ENCODE data around the gene PAPLN.

DNA sequence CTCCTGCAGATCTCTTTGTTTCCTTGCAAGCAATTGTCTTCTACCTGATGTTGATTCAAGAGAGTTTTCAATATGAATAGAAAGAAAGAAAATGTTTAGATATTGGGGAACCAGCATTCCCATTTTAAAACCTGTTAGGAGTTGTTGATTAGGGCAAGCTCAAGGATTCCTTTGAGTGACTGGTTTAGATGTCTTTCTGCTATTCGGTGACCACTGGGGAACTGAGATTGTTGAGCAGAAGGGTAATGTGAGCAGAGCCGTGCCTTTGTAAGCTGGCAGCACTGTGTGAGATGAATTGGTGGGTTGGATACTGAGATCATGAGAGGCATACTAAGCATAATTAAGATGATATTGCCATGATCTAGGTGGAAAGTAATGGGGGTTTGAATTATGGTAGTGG is 39.1 kb upstream of the PAPLN start:
- TF ChIP-seq ZFP1 (CRISPR knock-in tag; IDR thresholded peaks at IDR 0.05) (no peak), CTCF (IDR thresholded peaks at IDR 0.05 in 2 of 3, conservative IDR thresholded peaks at IDR 0.05 in 1 of 3; ENCODE audit: insufficient read depth in 2 of 3, low read depth in 1 of 3, low read length in 3 of 3) (no peak), FOXK1 (CRISPR knock-in tag; IDR thresholded peaks at IDR 0.05; ENCODE audit: borderline replicate concordance) (no peak), ZC3H11A (IDR thresholded peaks at IDR 0.05; ENCODE audit: low read depth, low read length) (no peak), MYBL2 (IDR thresholded peaks at IDR 0.05; ENCODE audit: low read depth) (no peak), MYBL2 (CRISPR knock-in tag; IDR thresholded peaks at IDR 0.05; ENCODE audit: borderline replicate concordance) (no peak), SUPT5H (IDR thresholded peaks at IDR 0.05) (no peak), EGR1 (conservative IDR thresholded peaks at IDR 0.05) (no peak), POLR2AphosphoS5 (IDR thresholded peaks at IDR 0.05; ENCODE audit: control insufficient read depth, insufficient read depth, low read depth, low read length) (no peak), FOS (IDR thresholded peaks at IDR 0.05; ENCODE audit: extremely low read depth, insufficient read length) (no peak), PATZ1 (CRISPR knock-in tag; IDR thresholded peaks at IDR 0.05; ENCODE audit: borderline replicate concordance) (no peak), ZNF121 (CRISPR knock-in tag; conservative IDR thresholded peaks at IDR 0.05) (no peak)
- TF ChIP-seq, protein P1, sequence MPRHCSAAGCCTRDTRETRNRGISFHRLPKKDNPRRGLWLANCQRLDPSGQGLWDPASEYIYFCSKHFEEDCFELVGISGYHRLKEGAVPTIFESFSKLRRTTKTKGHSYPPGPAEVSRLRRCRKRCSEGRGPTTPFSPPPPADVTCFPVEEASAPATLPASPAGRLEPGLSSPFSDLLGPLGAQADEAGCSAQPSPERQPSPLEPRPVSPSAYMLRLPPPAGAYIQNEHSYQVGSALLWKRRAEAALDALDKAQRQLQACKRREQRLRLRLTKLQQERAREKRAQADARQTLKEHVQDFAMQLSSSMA (CRISPR knock-in tag; IDR thresholded peaks at IDR 0.05): no peak
